ENCODE data around the gene RMDN2.

RMDN2 gene

DNA sequence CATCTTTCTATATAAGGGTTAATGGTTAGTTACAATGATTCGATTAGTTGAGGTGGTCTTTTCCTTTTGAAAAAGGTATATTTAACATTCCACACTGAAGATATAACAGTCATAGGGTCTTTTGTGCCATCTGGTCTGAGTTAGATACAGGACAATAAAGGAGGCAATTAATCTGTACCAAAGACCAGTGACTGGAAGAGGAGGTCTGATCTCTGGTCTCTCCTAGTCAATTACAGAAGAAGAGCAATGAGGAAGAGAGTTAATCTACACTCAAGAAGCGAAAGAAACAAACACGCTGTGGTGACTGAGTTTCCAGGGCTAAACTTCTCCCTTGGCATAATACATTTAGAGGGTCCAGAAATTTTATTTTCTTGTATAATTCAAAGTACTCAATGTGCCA, 20.7 kb upstream of the RMDN2 start (continued):
- TF ChIP-seq KLF9 (tag by site-specific recombination; IDR thresholded peaks at IDR 0.05; ENCODE audit: low read depth) (no peak), ZNF776 (tag by site-specific recombination; IDR thresholded peaks at IDR 0.05; ENCODE audit: borderline replicate concordance) (no peak), ZNF169 (tag by site-specific recombination; IDR thresholded peaks at IDR 0.05) (no peak)
- TF ChIP-seq, protein P1, sequence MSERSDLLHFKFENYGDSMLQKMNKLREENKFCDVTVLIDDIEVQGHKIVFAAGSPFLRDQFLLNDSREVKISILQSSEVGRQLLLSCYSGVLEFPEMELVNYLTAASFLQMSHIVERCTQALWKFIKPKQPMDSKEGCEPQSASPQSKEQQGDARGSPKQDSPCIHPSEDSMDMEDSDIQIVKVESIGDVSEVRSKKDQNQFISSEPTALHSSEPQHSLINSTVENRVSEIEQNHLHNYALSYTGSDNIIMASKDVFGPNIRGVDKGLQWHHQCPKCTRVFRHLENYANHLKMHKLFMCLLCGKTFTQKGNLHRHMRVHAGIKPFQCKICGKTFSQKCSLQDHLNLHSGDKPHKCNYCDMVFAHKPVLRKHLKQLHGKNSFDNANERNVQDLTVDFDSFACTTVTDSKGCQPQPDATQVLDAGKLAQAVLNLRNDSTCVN (tag by site-specific recombination; optimal IDR thresholded peaks at IDR 0.05) = no peak

DNA sequence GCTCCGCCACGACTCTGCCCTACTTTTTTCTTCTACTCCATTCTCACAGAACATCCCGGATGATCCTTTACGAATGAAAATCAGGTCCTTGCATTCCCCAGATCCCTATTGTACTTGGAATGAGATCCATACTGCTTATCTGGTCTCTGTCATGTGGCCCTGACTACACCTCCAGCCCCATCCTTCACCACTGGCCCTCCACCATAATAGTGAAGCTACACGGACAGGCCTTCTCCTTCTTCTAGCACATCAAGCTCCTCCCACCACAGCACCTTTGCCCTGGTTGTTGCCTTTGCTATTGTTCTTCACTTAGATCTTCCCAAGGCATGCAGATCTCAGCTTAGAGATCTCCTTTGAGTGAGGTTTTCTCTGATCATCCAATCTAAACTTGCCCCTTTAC, 20.1 kb upstream of the RMDN2 start:
- ChIA-PET POLR2A (no interaction called here), CTCF (no interaction called here)
- TF ChIP-seq ZNF335 (tag by site-specific recombination; conservative IDR thresholded peaks at IDR 0.05) = no peak
- TF ChIP-seq, protein P2, sequence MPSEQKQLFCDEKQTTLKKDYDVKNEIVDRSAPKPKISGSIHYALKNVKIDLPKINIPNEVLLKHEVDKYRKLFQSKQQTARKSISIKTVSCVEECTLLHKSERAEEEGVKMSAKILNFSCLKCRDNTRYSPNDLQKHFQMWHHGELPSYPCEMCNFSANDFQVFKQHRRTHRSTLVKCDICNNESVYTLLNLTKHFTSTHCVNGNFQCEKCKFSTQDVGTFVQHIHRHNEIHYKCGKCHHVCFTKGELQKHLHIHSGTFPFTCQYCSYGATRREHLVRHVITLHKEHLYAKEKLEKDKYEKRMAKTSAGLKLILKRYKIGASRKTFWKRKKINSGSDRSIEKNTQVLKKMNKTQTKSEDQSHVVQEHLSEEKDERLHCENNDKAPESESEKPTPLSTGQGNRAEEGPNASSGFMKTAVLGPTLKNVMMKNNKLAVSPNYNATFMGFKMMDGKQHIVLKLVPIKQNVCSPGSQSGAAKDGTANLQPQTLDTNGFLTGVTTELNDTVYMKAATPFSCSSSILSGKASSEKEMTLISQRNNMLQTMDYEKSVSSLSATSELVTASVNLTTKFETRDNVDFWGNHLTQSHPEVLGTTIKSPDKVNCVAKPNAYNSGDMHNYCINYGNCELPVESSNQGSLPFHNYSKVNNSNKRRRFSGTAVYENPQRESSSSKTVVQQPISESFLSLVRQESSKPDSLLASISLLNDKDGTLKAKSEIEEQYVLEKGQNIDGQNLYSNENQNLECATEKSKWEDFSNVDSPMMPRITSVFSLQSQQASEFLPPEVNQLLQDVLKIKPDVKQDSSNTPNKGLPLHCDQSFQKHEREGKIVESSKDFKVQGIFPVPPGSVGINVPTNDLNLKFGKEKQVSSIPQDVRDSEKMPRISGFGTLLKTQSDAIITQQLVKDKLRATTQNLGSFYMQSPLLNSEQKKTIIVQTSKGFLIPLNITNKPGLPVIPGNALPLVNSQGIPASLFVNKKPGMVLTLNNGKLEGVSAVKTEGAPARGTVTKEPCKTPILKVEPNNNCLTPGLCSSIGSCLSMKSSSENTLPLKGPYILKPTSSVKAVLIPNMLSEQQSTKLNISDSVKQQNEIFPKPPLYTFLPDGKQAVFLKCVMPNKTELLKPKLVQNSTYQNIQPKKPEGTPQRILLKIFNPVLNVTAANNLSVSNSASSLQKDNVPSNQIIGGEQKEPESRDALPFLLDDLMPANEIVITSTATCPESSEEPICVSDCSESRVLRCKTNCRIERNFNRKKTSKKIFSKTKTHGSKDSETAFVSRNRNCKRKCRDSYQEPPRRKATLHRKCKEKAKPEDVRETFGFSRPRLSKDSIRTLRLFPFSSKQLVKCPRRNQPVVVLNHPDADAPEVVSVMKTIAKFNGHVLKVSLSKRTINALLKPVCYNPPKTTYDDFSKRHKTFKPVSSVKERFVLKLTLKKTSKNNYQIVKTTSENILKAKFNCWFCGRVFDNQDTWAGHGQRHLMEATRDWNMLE (tag by site-specific recombination; conservative IDR thresholded peaks at IDR 0.05; ENCODE audit: low read depth) = no peak
- TF ChIP-seq ZFP69B (tag by site-specific recombination; IDR thresholded peaks at IDR 0.05) = no peak
- TF ChIP-seq ZNF623 (tag by site-specific recombination; IDR thresholded peaks at IDR 0.05) = no peak
- TF ChIP-seq ZNF146 (tag by site-specific recombination; IDR thresholded peaks at IDR 0.05) = no peak
- TF ChIP-seq ZNF114 (tag by site-specific recombination; IDR thresholded peaks at IDR 0.05) = no peak
- TF ChIP-seq ZNF221 (tag by site-specific recombination; IDR thresholded peaks at IDR 0.05; ENCODE audit: borderline replicate concordance) = no peak
- TF ChIP-seq ZNF654 (tag by site-specific recombination; IDR thresholded peaks at IDR 0.05; ENCODE audit: low read depth) = no peak
- TF ChIP-seq KLF1 (tag by site-specific recombination; IDR thresholded peaks at IDR 0.05) = no peak
- no peak for TF ChIP-seq IKZF3 (tag by site-specific recombination; IDR thresholded peaks at IDR 0.05)
- H3K4me1 ChIP-seq (ENCODE audit: control insufficient read depth, insufficient read depth, low read length) = no peaks in the 10 kb centered on the region; the same call in 1 of the 2 replicates
- H3K4me3 ChIP-seq (ENCODE audit: low read depth, low read length) = no peak overlapping the region
- no peaks in the 10 kb centered on the region for H3K36me3 ChIP-seq (ENCODE audit: control insufficient read depth in 2 of 2, insufficient read depth in 1 of 2, low read length in 2 of 2)
- H3K9me3 ChIP-seq (ENCODE audit: control insufficient read depth, insufficient read depth, low read depth, low read length) = no peaks in the 10 kb centered on the region
- H3K27ac ChIP-seq (ENCODE audit: extremely low read depth, low read depth, low read length) = no peak overlapping the region

DNA sequence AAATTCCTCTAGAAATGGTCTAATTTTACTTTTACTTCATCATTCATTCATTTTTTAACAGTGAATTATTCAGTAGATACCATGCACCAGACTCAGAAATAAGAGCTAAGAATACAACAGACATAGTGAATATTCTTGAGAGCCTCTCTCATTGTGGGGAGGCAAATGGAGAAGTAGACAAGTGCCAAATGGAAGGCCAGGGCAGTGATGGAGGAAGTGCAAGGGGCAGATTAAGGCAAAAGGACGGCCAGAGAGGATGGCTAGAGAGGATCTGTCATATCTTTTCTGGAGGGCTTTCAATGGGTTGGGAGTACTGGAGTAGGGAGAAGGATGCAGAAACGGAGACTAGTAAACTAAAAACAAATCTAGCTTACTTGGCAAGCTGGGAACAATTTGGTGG, 19.0 kb upstream of the RMDN2 start:
- POLR2A ChIA-PET = interaction anchor here (0.6 kb wide), 1 partner anchor 418 kb away, joined by 3 read pairs; no protein-coding TSS in a partner anchor
- no peak overlapping the region for H3K27ac ChIP-seq (ENCODE audit: extremely low read depth, low read depth, low read length)
- CTCF ChIA-PET = no interaction called here
- H3K4me3 ChIP-seq (ENCODE audit: low read depth, low read length) = no peak overlapping the region
- TF ChIP-seq ZNF223 (tag by site-specific recombination; IDR thresholded peaks at IDR 0.05) (no peak), ZNF221 (tag by site-specific recombination; IDR thresholded peaks at IDR 0.05; ENCODE audit: borderline replicate concordance) (no peak), ZNF121 (tag by site-specific recombination; IDR thresholded peaks at IDR 0.05) (no peak), GLI4 (tag by site-specific recombination; IDR thresholded peaks at IDR 0.05) (no peak), OSR2 (tag by site-specific recombination; IDR thresholded peaks at IDR 0.05) (no peak), ZSCAN30 (tag by site-specific recombination; IDR thresholded peaks at IDR 0.05) (no peak), ZNF561 (tag by site-specific recombination; IDR thresholded peaks at IDR 0.05; ENCODE audit: borderline replicate concordance) (no peak), ZNF560 (tag by site-specific recombination; IDR thresholded peaks at IDR 0.05; ENCODE audit: borderline replicate concordance) (no peak), SETDB1 (IDR thresholded peaks at IDR 0.05; ENCODE audit: insufficient read length, low read length) (no peak), ZBTB17 (tag by site-specific recombination; IDR thresholded peaks at IDR 0.05) (no peak)
- TF ChIP-seq, protein P3, sequence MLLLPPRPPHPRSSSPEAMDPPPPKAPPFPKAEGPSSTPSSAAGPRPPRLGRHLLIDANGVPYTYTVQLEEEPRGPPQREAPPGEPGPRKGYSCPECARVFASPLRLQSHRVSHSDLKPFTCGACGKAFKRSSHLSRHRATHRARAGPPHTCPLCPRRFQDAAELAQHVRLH (tag by site-specific recombination; IDR thresholded peaks at IDR 0.05) = no peak
- TF ChIP-seq, protein P4, sequence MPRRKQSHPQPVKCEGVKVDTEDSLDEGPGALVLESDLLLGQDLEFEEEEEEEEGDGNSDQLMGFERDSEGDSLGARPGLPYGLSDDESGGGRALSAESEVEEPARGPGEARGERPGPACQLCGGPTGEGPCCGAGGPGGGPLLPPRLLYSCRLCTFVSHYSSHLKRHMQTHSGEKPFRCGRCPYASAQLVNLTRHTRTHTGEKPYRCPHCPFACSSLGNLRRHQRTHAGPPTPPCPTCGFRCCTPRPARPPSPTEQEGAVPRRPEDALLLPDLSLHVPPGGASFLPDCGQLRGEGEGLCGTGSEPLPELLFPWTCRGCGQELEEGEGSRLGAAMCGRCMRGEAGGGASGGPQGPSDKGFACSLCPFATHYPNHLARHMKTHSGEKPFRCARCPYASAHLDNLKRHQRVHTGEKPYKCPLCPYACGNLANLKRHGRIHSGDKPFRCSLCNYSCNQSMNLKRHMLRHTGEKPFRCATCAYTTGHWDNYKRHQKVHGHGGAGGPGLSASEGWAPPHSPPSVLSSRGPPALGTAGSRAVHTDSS (tag by site-specific recombination; IDR thresholded peaks at IDR 0.05) = no peak
- no peaks in the 10 kb centered on the region for H3K36me3 ChIP-seq (ENCODE audit: control insufficient read depth in 2 of 2, insufficient read depth in 1 of 2, low read length in 2 of 2)
- H3K4me1 ChIP-seq (ENCODE audit: control insufficient read depth, insufficient read depth, low read length) = no peaks in the 10 kb centered on the region; the same call in 1 of the 2 replicates
- H3K9me3 ChIP-seq (ENCODE audit: control insufficient read depth, insufficient read depth, low read depth, low read length) = no peaks in the 10 kb centered on the region

Measured in HEK293 (cell line).